Kasumi-1 (cell line): ENCODE measurements around the gene ADAMTS17.

Experiments used
- DNase-seq, 2 experiments: peaks; one replicate each; lab custom pipeline; 2025; lab: John Stamatoyannopoulos, UW

ADAMTS17 gene

GRCh38 chr15:100022391-100022790 is 319.4 kb downstream of the ADAMTS17 start:
- DNase-seq = no peak

GRCh38 chr15:100021653-100022052 is 320.1 kb downstream of the ADAMTS17 start:
- DNase-seq = no peak

GRCh38 chr15:100020614-100021013 is 321.2 kb downstream of the ADAMTS17 start:
- DNase-seq = no peak

- no peak for DNase-seq
Measured at GRCh38 chr15:100020189-100020588, 321.6 kb downstream of the ADAMTS17 start.

GRCh38 chr15:100019601-100020000 is 322.2 kb downstream of the ADAMTS17 start:
- DNase-seq = no peak

- peak in 1 of 2 experiments; percentile 14 for DNase-seq
Measured at GRCh38 chr15:100018191-100018590, 323.6 kb downstream of the ADAMTS17 start.

GRCh38 chr15:100017140-100017539 is 324.6 kb downstream of the ADAMTS17 start:
- no peak for DNase-seq

- DNase-seq = no peak
Measured at GRCh38 chr15:100016632-100017031, 325.1 kb downstream of the ADAMTS17 start.

GRCh38 chr15:100011235-100011634 is 330.5 kb downstream of the ADAMTS17 start:
- DNase-seq = no peak

- DNase-seq = no peak
Measured at GRCh38 chr15:100009372-100009771, 332.4 kb downstream of the ADAMTS17 start.

GRCh38 chr15:100008258-100008657 is 333.5 kb downstream of the ADAMTS17 start:
- DNase-seq = no peak

- DNase-seq = no peak
Measured at GRCh38 chr15:100007609-100008008, 334.2 kb downstream of the ADAMTS17 start.

- no peak for DNase-seq
Measured at GRCh38 chr15:100005715-100006114, 336.1 kb downstream of the ADAMTS17 start.

- DNase-seq = no peak
Measured at GRCh38 chr15:100005013-100005412, 336.8 kb downstream of the ADAMTS17 start.

GRCh38 chr15:100002787-100003536 is 338.8 kb downstream of the ADAMTS17 start:
- DNase-seq = no peak

GRCh38 chr15:100002086-100002620 is 339.6 kb downstream of the ADAMTS17 start:
- no peak for DNase-seq

GRCh38 chr15:100001405-100001804 is 340.4 kb downstream of the ADAMTS17 start:
- DNase-seq = no peak

- no peak for DNase-seq
Measured at GRCh38 chr15:99999282-100000070, 342.3 kb downstream of the ADAMTS17 start.

- no peak for DNase-seq
Measured at GRCh38 chr15:99998661-99999101, 343.1 kb downstream of the ADAMTS17 start.

GRCh38 chr15:99997112-99997651 is 344.6 kb downstream of the ADAMTS17 start:
- no peak for DNase-seq

- DNase-seq = no peak
Measured at GRCh38 chr15:99996660-99997059, 345.1 kb downstream of the ADAMTS17 start.

GRCh38 chr15:99995543-99995942 is 346.2 kb downstream of the ADAMTS17 start:
- DNase-seq = no peak

GRCh38 chr15:99994849-99995248 is 346.9 kb downstream of the ADAMTS17 start:
- no peak for DNase-seq
